ENCODE measurements around the gene ENPP1.
A peak's percentile ranks its signal among the peaks of the same experiment; 100 is the strongest.
"Not testable (repeated sequence)": the region's sequence is repeated elsewhere in the genome, so short reads cannot be mapped to it uniquely, and the experiment has no call there.

Gene ENPP1

DNA sequence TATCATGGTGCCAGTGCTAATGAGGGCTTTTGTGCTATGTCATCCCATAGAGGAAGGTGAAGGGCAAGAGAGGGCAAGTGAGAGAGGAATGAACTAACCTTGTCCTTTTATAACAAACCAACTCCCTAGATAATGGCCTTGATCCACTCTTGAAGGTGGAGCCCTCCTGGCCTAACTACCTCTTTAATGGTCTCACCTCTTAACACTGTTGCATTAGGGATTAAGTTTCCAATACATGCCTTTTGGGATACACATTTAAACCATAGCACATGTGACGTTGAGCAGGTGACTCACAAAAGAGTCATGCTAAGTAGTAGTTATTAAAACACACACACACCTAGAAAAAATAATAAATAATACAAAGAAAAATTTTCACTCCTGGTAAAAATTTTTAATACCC, 106.4 kb downstream of the ENPP1 start (continued):
- TF ChIP-seq, protein P1, sequence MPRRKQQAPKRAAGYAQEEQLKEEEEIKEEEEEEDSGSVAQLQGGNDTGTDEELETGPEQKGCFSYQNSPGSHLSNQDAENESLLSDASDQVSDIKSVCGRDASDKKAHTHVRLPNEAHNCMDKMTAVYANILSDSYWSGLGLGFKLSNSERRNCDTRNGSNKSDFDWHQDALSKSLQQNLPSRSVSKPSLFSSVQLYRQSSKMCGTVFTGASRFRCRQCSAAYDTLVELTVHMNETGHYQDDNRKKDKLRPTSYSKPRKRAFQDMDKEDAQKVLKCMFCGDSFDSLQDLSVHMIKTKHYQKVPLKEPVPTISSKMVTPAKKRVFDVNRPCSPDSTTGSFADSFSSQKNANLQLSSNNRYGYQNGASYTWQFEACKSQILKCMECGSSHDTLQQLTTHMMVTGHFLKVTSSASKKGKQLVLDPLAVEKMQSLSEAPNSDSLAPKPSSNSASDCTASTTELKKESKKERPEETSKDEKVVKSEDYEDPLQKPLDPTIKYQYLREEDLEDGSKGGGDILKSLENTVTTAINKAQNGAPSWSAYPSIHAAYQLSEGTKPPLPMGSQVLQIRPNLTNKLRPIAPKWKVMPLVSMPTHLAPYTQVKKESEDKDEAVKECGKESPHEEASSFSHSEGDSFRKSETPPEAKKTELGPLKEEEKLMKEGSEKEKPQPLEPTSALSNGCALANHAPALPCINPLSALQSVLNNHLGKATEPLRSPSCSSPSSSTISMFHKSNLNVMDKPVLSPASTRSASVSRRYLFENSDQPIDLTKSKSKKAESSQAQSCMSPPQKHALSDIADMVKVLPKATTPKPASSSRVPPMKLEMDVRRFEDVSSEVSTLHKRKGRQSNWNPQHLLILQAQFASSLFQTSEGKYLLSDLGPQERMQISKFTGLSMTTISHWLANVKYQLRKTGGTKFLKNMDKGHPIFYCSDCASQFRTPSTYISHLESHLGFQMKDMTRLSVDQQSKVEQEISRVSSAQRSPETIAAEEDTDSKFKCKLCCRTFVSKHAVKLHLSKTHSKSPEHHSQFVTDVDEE (CRISPR knock-in tag; IDR thresholded peaks at IDR 0.05), result no peak
- TF ChIP-seq ISL1 (CRISPR knock-in tag; IDR thresholded peaks at IDR 0.05), result no peak
- TF ChIP-seq RARB (CRISPR knock-in tag; IDR thresholded peaks at IDR 0.05), result no peak
- TF ChIP-seq CSDC2 (CRISPR knock-in tag; IDR thresholded peaks at IDR 0.05), result no peak
- no peak for TF ChIP-seq ARNTL (CRISPR knock-in tag; IDR thresholded peaks at IDR 0.05; ENCODE audit: borderline replicate concordance, low read depth)
- no peak for TF ChIP-seq ZFP3 (CRISPR knock-in tag; IDR thresholded peaks at IDR 0.05)

DNA sequence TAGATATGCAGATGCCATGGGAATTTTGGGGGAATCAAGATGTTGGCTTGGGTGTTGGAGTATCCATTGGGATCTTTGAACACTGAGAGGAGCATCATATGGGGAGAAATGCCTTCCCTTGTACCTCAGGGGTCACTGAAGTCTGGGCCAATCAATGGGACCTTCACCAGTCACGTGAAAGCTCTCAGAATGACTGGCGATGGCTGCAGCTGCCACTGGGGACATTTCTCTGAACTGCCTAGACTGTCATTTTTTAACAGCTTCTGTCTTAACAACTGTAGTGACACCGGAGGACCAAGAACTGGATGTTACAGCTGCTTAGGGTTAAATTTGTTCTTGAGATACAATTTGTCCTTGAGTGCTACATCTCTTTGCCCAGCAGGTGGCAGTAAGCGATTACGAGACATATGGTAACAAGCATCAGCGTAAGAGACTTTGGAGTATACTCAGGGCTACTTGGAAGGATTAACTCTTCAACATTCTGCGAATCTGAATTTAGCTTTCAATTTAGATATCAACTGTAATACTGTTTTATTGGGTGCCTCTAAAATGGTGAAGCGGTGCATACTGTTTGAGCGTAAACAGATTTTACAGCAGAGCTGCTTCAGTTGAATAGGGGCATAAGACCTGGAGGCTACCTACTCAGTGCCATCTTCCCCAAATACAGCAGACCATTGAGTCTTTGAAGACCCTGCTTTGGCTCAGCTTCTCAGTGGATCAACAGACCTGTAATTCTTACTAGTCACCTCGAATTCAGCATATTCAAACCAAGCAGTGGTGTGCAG, 107.3 kb downstream of the ENPP1 start:
- peak; percentile 92 for ATAC-seq
- no peak for TF ChIP-seq ISL1 (CRISPR knock-in tag; IDR thresholded peaks at IDR 0.05)
- TF ChIP-seq GLIS3 (CRISPR knock-in tag; IDR thresholded peaks at IDR 0.05), result no peak
- no peak for TF ChIP-seq ZFP3 (CRISPR knock-in tag; IDR thresholded peaks at IDR 0.05)
- TF ChIP-seq, protein P2, sequence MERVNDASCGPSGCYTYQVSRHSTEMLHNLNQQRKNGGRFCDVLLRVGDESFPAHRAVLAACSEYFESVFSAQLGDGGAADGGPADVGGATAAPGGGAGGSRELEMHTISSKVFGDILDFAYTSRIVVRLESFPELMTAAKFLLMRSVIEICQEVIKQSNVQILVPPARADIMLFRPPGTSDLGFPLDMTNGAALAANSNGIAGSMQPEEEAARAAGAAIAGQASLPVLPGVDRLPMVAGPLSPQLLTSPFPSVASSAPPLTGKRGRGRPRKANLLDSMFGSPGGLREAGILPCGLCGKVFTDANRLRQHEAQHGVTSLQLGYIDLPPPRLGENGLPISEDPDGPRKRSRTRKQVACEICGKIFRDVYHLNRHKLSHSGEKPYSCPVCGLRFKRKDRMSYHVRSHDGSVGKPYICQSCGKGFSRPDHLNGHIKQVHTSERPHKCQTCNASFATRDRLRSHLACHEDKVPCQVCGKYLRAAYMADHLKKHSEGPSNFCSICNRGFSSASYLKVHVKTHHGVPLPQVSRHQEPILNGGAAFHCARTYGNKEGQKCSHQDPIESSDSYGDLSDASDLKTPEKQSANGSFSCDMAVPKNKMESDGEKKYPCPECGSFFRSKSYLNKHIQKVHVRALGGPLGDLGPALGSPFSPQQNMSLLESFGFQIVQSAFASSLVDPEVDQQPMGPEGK (CRISPR knock-in tag; IDR thresholded peaks at IDR 0.05; ENCODE audit: borderline replicate concordance), result no peak
- no peak for TF ChIP-seq SNAI2 (CRISPR knock-in tag; IDR thresholded peaks at IDR 0.05)

DNA sequence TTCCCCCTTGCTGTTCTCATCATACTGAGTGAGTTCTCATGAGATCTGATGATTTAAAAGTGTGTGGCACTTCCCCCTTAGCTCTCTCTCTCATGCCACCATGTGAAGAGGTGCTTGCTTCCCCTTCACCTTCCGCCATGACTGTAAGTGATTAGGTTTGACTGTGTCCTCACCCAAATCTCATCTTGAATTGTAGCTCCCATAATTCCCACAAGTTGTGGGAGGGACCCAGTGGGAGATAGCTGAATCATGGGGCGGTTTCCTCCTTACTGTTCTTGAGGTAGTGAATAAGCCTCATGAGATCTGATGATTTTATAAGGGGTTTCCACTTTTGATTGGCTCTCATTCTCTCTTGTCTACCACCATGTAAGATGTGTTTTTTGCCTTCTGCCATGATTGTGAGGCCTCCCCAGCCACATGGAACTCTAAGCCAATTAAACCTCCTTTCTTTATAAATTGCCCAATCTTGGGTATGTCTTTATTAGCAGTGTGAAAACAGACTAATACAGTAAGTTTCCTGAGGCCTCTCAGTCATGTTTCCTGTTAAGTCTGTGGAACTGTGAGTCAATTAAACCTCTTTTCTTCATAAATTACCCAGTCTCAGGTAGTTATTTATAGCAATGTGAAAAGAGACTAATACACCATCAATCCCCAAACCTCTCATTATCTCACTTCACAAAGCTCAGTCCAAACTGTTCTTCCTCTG, 108.4 kb downstream of the ENPP1 start:
- ATAC-seq, result not testable (repeated sequence)

DNA sequence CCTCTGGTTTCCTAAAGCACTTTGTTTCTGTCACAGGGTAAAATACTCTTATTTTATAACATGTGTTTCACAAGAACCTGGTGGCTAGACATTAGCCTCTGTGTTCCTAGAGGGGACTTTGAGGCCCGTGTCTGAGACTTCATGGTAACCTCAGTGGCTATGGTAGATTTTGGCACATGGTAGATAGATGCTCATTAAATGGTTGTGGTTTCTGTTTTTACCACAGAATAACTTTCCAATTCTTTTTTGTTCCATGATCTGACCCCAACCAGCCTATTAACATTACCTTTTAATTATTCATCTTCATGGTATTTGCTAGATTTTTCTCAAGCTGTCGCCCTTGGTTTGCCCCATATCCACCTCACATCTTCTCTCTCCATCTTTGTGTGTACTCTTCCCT, 109.0 kb downstream of the ENPP1 start:
- no peak for ATAC-seq
- TF ChIP-seq BACH2 (CRISPR knock-in tag; IDR thresholded peaks at IDR 0.05; ENCODE audit: borderline replicate concordance), result no peak
- TF ChIP-seq ZC3H10 (CRISPR knock-in tag; IDR thresholded peaks at IDR 0.05), result no peak

DNA sequence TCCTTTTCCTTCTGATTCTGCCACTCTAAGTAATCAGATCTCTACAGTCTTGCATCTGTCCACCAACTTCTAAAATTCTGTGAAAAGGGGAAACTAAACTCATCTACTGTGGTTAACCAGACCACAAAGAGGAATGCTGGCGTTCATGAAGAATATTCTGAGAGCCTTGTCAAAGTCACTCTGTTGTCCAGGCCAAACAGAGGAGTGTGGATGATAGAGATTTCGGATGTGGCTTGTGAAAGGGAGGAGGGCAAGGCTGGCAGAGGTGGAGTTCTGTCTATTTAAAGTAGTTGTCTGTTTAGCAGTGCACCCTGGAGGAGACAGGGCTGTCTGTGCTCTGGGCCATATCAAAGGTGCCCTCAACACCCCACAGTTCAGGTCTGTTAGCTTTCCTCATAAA, 109.5 kb downstream of the ENPP1 start:
- TF ChIP-seq ZC3H10 (CRISPR knock-in tag; IDR thresholded peaks at IDR 0.05) (no peak), SNAI2 (CRISPR knock-in tag; IDR thresholded peaks at IDR 0.05) (no peak), ARNTL (CRISPR knock-in tag; IDR thresholded peaks at IDR 0.05; ENCODE audit: borderline replicate concordance, low read depth) (no peak), ZFP30 (CRISPR knock-in tag; IDR thresholded peaks at IDR 0.05) (no peak), BACH2 (CRISPR knock-in tag; IDR thresholded peaks at IDR 0.05; ENCODE audit: borderline replicate concordance) (no peak), GLIS3 (CRISPR knock-in tag; IDR thresholded peaks at IDR 0.05) (no peak), PPARA (CRISPR knock-in tag; IDR thresholded peaks at IDR 0.05; ENCODE audit: borderline replicate concordance) (no peak), ESRRG (CRISPR knock-in tag; IDR thresholded peaks at IDR 0.05) (no peak), ZFP3 (CRISPR knock-in tag; IDR thresholded peaks at IDR 0.05) (no peak), TCF4 (CRISPR knock-in tag; IDR thresholded peaks at IDR 0.05; ENCODE audit: borderline replicate concordance) (no peak), CSDC2 (CRISPR knock-in tag; IDR thresholded peaks at IDR 0.05) (no peak), RARB (CRISPR knock-in tag; IDR thresholded peaks at IDR 0.05) (no peak)
- TF ChIP-seq, protein P3, sequence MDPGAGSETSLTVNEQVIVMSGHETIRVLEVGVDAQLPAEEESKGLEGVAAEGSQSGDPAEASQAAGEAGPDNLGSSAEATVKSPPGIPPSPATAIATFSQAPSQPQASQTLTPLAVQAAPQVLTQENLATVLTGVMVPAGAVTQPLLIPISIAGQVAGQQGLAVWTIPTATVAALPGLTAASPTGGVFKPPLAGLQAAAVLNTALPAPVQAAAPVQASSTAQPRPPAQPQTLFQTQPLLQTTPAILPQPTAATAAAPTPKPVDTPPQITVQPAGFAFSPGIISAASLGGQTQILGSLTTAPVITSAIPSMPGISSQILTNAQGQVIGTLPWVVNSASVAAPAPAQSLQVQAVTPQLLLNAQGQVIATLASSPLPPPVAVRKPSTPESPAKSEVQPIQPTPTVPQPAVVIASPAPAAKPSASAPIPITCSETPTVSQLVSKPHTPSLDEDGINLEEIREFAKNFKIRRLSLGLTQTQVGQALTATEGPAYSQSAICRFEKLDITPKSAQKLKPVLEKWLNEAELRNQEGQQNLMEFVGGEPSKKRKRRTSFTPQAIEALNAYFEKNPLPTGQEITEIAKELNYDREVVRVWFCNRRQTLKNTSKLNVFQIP (CRISPR knock-in tag; IDR thresholded peaks at IDR 0.05; ENCODE audit: borderline replicate concordance, low read depth), result no peak
- TF ChIP-seq, protein P1 (CRISPR knock-in tag; IDR thresholded peaks at IDR 0.05), result no peak
- TF ChIP-seq, protein P2 (CRISPR knock-in tag; IDR thresholded peaks at IDR 0.05; ENCODE audit: borderline replicate concordance), result no peak
- no peak for ATAC-seq

Measured in SK-N-SH treated with all-trans-retinoic acid at 6 μM for 48 hours (cell line).